ENCODE measurements around the gene STIM2. TPM values are rescaled to one million over a fixed set of nuclear protein-coding genes. Genes with fewer than 3 reads are reported as not detected.
"Not testable (repeated sequence)": the region's sequence is repeated elsewhere in the genome, so short reads cannot be mapped to it uniquely, and the experiment has no call there.

STIM2 gene
- total RNA-seq, 1 experiment from 2014 or later, result 30.2 TPM

DNA sequence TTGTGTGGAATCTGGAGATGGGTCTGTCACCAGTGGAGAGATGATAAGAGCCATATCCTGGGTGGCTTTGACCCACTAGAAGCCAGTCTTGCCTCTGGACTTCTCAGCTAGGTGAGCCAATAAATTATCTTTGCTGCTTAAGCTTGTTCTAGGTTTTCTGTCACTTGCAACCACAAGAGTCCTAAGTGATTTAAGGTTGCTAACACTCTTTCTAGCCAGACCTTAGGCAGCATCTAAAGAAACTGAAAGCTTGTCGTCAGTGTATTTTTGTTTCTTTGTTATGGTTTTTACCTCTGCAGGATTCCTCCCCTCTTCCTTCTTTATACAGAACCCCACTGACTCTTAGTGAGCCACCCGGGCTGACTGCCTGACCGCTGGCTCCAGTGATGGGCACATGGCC, 37.1 kb upstream of the STIM2 start:
- ChIA-PET POLR2A (ENCODE audit: unreplicated experiment) (no interaction called here), CTCF (no interaction called here)
- no peak overlapping the region for H3K27ac ChIP-seq
- no peaks in the 10 kb centered on the region for H3K4me1 ChIP-seq (replicated peaks; ENCODE audit: insufficient read depth)
- H3K79me2 ChIP-seq (ENCODE audit: low read depth), result no peaks in the 10 kb centered on the region
- no TSS peak for BruUV-seq (replicated peaks)
- no peaks in the 10 kb centered on the region for H3F3A ChIP-seq (ENCODE audit: insufficient read depth, low read depth)
- no peak overlapping the region for H2AFZ ChIP-seq
- TF ChIP-seq, protein P1, sequence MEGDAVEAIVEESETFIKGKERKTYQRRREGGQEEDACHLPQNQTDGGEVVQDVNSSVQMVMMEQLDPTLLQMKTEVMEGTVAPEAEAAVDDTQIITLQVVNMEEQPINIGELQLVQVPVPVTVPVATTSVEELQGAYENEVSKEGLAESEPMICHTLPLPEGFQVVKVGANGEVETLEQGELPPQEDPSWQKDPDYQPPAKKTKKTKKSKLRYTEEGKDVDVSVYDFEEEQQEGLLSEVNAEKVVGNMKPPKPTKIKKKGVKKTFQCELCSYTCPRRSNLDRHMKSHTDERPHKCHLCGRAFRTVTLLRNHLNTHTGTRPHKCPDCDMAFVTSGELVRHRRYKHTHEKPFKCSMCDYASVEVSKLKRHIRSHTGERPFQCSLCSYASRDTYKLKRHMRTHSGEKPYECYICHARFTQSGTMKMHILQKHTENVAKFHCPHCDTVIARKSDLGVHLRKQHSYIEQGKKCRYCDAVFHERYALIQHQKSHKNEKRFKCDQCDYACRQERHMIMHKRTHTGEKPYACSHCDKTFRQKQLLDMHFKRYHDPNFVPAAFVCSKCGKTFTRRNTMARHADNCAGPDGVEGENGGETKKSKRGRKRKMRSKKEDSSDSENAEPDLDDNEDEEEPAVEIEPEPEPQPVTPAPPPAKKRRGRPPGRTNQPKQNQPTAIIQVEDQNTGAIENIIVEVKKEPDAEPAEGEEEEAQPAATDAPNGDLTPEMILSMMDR (conservative IDR thresholded peaks at IDR 0.05), result no peak
- no peak for TF ChIP-seq EZH2 (IDR thresholded peaks at IDR 0.05; ENCODE audit: low read depth)
- no peak for DNase-seq
- H4K20me1 ChIP-seq (ENCODE audit: insufficient read depth), result no peaks in the 10 kb centered on the region
- H3K4me2 ChIP-seq, result no peak overlapping the region
- H3K27me3 ChIP-seq (ENCODE audit: insufficient read depth, low read depth), result no peaks in the 10 kb centered on the region
- intact Hi-C loops (cut with micrococcal nuclease; ENCODE audit: unreplicated experiment), result no loop called here
- no peak overlapping the region for H3K4me3 ChIP-seq
- no peaks in the 10 kb centered on the region for H3K9me3 ChIP-seq (ENCODE audit: insufficient read depth, low read depth)
- H3K36me3 ChIP-seq (ENCODE audit: low read depth), result no peaks in the 10 kb centered on the region
- H3K9me2 ChIP-seq (ENCODE audit: insufficient read depth), result no peaks in the 10 kb centered on the region

GRCh38 chr4:26824667-26825066, 36.0 kb upstream of the STIM2 start:
- no peak overlapping the region for H3K4me3 ChIP-seq
- intact Hi-C loops (cut with micrococcal nuclease; ENCODE audit: unreplicated experiment), result no loop called here
- no TSS peak for BruUV-seq (replicated peaks)
- H2AFZ ChIP-seq, result no peak overlapping the region
- ChIA-PET POLR2A (ENCODE audit: unreplicated experiment) (no interaction called here), CTCF (no interaction called here)
- H3K36me3 ChIP-seq (ENCODE audit: low read depth), result no peaks in the 10 kb centered on the region
- DNase-seq, result no peak
- H3K79me2 ChIP-seq (ENCODE audit: low read depth), result no peaks in the 10 kb centered on the region
- no peaks in the 10 kb centered on the region for H3K9me2 ChIP-seq (ENCODE audit: insufficient read depth)
- H3K4me1 ChIP-seq (replicated peaks; ENCODE audit: insufficient read depth), result no peaks in the 10 kb centered on the region
- no peaks in the 10 kb centered on the region for H3K27me3 ChIP-seq (ENCODE audit: insufficient read depth, low read depth)
- no peaks in the 10 kb centered on the region for H3K9me3 ChIP-seq (ENCODE audit: insufficient read depth, low read depth)
- H3K27ac ChIP-seq, result no peak overlapping the region
- no peaks in the 10 kb centered on the region for H4K20me1 ChIP-seq (ENCODE audit: insufficient read depth)
- no peak overlapping the region for H3K4me2 ChIP-seq
- no peak for TF ChIP-seq EZH2 (IDR thresholded peaks at IDR 0.05; ENCODE audit: low read depth)
- TF ChIP-seq, protein P1 (conservative IDR thresholded peaks at IDR 0.05), result no peak
- no peaks in the 10 kb centered on the region for H3F3A ChIP-seq (ENCODE audit: insufficient read depth, low read depth)

GRCh38 chr4:26826721-26827120, 33.9 kb upstream of the STIM2 start:
- Histone ChIP-seq H3K4me3 (no peak overlapping the region), H3K9me2 (ENCODE audit: insufficient read depth) (no peaks in the 10 kb centered on the region), H2AFZ (no peak overlapping the region), H3K27ac (no peak overlapping the region), H4K20me1 (ENCODE audit: insufficient read depth) (no peaks in the 10 kb centered on the region), H3K79me2 (ENCODE audit: low read depth) (no peaks in the 10 kb centered on the region), H3K27me3 (ENCODE audit: insufficient read depth, low read depth) (no peaks in the 10 kb centered on the region), H3K4me1 (replicated peaks; ENCODE audit: insufficient read depth) (no peaks in the 10 kb centered on the region), H3K4me2 (no peak overlapping the region), H3F3A (ENCODE audit: insufficient read depth, low read depth) (no peaks in the 10 kb centered on the region), H3K9me3 (ENCODE audit: insufficient read depth, low read depth) (no peaks in the 10 kb centered on the region), H3K36me3 (ENCODE audit: low read depth) (no peaks in the 10 kb centered on the region)
- POLR2A ChIA-PET (ENCODE audit: unreplicated experiment), result no interaction called here
- intact Hi-C loops (cut with micrococcal nuclease; ENCODE audit: unreplicated experiment), result no loop called here
- DNase-seq, result no peak
- BruUV-seq (replicated peaks), result no TSS peak
- no peak for TF ChIP-seq EZH2 (IDR thresholded peaks at IDR 0.05; ENCODE audit: low read depth)
- TF ChIP-seq, protein P1 (conservative IDR thresholded peaks at IDR 0.05), result no peak
- CTCF ChIA-PET, result no interaction called here

GRCh38 chr4:26827336-26827735, 33.3 kb upstream of the STIM2 start:
- H3K9me3 ChIP-seq (ENCODE audit: insufficient read depth, low read depth); H3K27me3 ChIP-seq (ENCODE audit: insufficient read depth, low read depth); H3K4me1 ChIP-seq (replicated peaks; ENCODE audit: insufficient read depth); H3K9me2 ChIP-seq (ENCODE audit: insufficient read depth); BruUV-seq (replicated peaks); H3F3A ChIP-seq (ENCODE audit: insufficient read depth, low read depth); H4K20me1 ChIP-seq (ENCODE audit: insufficient read depth); H2AFZ ChIP-seq; H3K36me3 ChIP-seq (ENCODE audit: low read depth); intact Hi-C loops (cut with micrococcal nuclease; ENCODE audit: unreplicated experiment); H3K4me3 ChIP-seq; H3K79me2 ChIP-seq (ENCODE audit: low read depth); H3K4me2 ChIP-seq; DNase-seq; H3K27ac ChIP-seq; POLR2A ChIA-PET (ENCODE audit: unreplicated experiment): not testable (repeated sequence)
- CTCF ChIA-PET, result interaction anchor here (0.6 kb wide), 1 partner anchor 158 kb away, joined by 3 read pairs; no protein-coding TSS in a partner anchor

Data from PC-9 (cell line).